Panc1 (cell line): Measurements from ENCODE around the gene LRRC8B.

Experiments used
- CTCF ChIP-seq: fragments of 450-650 bp; IDR thresholded peaks from 2 replicates; pipeline ENCODE4 v1.5.1; 2017; ENCODE audit warnings: mild to moderate bottlenecking
- POLR2AphosphoS5 ChIP-seq: IDR thresholded peaks from 2 replicates; pipeline ENCODE4 v1.6.1; 2012; ENCODE audit warnings: mild to moderate bottlenecking, low read depth, low read length, moderate library complexity
- TCF7L2 ChIP-seq: IDR thresholded peaks from 2 replicates; pipeline ENCODE4 v1.6.1; 2011; ENCODE audit warnings: mild to moderate bottlenecking, low read depth, low read length, inconsistent platforms

GRCh38 chr1:89527750-89528381, 3.2 kb downstream of the LRRC8B start:
- TF ChIP-seq TCF7L2 (no peak), CTCF (no peak), POLR2AphosphoS5 (no peak)
